Fibroblast of skin of abdomen (primary cell): ENCODE measurements around the gene HECW1.
A peak's percentile ranks its signal among the peaks of the same experiment; 100 is the strongest.
"Not testable (repeated sequence)": the region's sequence is repeated elsewhere in the genome, so short reads cannot be mapped to it uniquely, and the experiment has no call there.

Source experiments
- DNase-seq: peaks from one replicate; pipeline ENCODE4 v3.0.0-alpha.2; 2013

HECW1 gene

GRCh38 chr7:43313628-43314378, 201.4 kb downstream of the HECW1 start:
- no peak for DNase-seq

- DNase-seq: no peak
Measured at GRCh38 chr7:43314379-43315158, 202.1 kb downstream of the HECW1 start.

DNA sequence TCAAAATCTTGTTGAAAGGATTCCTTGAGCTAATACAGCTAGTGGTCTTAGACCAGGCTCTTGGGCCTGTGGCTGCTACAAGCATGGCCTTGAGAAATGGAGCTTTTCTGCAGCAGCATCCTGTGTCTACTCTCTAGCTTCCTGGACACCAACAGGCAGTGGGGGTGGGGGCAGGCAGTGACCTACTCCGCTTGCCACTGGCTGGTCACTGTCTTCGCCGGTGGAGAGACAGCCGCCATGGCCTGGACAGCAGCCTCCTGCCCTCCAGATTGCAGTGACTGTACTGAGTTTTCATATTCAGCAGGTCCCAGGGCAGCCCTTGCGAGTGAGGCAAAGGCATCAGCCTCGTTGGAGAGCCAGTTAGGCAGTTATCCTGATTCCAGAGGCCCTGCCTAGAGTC, 204.6 kb downstream of the HECW1 start:
- no peak for DNase-seq

- DNase-seq: no peak
Measured at GRCh38 chr7:43318188-43318770, 205.8 kb downstream of the HECW1 start.

DNA sequence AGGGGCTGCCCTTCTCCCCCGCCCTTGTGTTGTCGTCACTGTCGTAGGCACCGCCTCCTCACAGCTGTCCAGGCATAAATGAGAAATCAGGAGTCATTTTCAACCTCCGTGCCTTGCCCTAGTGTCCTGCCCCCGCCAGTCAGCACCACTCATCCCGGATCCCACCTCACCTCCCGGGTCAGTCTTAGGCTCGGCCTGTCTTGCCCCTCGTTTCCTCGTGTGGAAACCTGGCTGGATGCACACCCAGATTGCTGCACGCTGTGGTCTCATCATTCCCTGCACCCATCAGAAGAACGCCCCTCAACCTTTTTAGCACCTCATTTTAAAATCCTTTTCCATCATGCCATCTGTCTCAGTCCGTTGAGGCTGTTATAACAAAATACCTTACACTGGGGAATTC, 213.1 kb downstream of the HECW1 start:
- DNase-seq: no peak

DNA sequence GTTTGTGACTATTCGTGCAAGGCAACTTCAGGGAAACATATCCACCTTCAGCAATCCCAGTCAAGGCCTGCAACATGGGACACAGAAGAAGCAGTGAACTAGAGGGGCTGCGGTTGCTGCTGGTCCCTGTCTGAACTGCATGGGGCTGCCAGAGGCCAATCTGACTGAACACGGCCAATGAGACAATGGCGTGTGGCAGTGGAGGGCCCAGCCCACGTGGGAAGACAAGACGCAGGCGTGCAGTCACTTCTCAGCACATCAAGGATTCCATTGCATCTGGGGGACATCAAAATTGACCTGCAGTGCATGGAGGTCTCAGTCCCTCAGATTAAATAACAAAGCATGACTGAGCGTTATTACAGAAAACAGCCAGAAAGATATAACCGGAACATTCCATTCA, 215.9 kb downstream of the HECW1 start:
- no peak for DNase-seq

GRCh38 chr7:43328785-43329380, 216.4 kb downstream of the HECW1 start:
- DNase-seq: no peak

- DNase-seq: no peak
Measured at GRCh38 chr7:43332193-43332796, 219.8 kb downstream of the HECW1 start.

- DNase-seq: no peak
Measured at GRCh38 chr7:43337191-43337590, 224.7 kb downstream of the HECW1 start.

DNA sequence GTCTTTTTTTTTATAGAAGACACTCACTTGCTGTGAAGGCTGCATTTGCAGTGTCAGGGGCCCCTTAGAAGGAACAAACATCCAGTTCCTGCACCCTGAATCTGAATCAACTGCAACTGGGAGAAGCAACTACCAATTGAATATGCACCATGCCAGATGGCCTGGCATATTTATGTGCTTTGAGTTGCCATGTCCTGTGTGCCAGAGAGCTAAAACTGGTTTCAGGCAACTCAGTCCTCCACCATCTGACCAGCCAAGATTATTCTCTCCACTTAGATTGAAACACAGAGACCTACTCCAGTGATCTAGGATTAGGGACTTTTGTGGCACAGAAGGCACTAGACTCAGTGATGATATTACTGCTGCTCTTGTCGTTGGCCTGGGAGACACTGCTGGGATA, 225.4 kb downstream of the HECW1 start:
- DNase-seq: no peak

GRCh38 chr7:43341132-43341531, 228.7 kb downstream of the HECW1 start:
- no peak for DNase-seq

DNA sequence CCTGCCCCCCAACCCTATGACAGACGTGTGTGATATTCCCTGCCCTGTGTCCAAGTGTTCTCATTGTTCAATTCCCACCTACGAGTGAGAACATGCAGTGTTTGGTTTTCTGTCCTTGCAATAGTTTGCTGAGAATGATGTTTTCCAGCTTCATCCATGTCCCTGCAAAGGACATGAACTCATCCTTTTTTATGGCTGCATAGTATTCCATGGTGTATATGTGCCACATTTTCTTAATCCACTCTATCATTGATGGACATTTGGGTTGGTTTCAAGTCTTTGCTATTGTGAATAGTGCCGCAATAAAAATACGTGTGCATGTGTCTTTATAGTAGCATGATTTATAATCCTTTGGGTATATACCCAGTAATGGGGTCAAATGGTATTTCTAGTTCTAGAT, 231.0 kb downstream of the HECW1 start:
- DNase-seq: not testable (repeated sequence)

DNA sequence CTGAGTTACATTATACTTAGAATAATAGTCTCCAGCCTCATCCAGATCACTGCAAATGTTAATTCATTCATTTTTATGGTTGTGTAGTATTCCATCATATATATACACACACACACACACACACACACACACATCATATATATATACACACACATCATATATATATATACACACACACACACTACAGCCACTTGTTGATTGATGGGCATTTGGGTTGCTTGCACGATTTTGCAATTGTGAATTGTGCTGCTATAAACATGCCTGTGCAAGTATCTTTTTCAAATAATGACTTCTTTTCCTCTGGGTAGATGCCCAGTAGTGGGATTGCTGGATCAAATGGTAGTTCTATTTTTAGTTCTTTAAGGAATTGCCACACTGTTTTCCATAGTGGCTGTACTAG, 233.2 kb downstream of the HECW1 start:
- DNase-seq: not testable (repeated sequence)

- no peak for DNase-seq
Measured at GRCh38 chr7:43351683-43352082, 239.2 kb downstream of the HECW1 start.

- DNase-seq: no peak
Measured at GRCh38 chr7:43353902-43354301, 241.5 kb downstream of the HECW1 start.

DNA sequence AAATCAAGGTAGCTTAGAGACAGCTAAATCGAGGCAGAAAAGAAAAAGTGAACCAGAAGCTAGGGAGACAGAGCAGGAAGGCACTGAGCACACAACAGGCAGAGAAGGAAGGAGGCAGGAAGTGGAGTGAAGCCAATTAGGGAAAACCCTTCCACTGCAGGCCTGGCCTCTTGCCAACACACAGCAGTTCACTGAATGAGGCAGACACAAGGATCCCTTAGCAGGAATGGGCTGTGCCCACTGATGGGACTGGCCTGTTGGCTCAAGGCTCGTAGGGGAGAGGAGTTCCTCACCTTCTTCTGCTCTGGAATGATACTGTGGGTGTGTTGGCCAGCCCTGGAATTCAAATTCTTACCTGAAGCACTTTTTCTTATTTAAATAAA, 250.2 kb downstream of the HECW1 start:
- peak; percentile 36 for DNase-seq

GRCh38 chr7:43363035-43363791, 250.8 kb downstream of the HECW1 start:
- DNase-seq: peak; percentile 18

DNA sequence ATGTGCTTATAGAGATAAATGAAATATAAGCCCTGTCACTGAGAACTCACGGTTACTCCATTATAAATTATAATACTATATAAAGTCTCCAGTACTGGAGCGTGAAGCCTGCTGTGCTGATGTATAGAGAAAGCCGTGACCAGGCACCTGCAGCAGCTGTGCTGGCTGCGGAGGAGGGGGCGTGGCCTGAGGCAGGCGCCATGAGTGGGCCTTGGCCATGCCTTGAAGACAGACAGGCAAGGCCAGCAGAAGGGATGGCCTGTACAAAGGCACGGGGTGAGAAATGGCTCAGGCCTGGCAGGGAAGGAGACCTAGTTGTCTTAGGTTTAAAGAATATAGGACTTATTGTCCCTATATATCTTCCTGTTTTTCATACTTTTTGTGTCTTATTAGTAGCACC, 251.9 kb downstream of the HECW1 start:
- no peak for DNase-seq

GRCh38 chr7:43372676-43373355, 260.4 kb downstream of the HECW1 start:
- DNase-seq: peak; percentile 57

DNA sequence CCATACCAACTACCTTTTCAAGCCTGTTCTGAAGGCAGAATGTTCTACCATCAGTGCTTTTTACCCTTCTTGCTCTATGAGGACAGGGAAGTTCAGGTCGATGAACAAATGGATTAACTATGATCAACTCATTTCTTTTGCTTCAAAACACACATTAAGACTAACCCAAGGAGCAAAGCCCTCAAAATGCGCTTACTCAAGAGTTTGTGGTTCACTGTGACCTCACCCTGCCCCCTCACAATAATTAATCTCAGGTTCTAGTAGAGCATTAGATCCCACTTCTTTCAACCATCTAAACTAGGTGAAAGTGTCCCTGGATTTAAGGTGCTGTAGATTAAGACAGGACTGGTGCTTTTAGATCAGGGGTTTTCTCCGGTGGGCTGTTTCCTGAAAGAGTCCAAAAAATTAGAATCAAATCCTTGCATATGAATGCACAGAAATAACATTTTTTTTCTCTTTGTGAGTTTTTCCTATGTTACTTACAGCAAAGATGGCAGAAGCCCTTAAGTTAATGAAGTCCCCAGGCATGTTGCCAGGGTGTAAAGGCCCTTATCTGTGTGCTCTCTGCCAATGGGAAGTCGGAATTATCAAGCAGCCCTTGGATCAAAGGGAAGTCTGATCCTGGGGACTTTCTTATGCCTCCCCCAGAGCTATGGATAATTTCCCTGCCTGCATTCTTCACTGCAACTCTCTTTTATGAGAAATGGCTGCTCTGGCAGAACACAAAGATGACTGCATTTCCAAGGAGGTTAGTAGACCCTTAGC, 264.9 kb downstream of the HECW1 start:
- DNase-seq: peak; percentile 40

GRCh38 chr7:43379210-43379609, 266.8 kb downstream of the HECW1 start:
- no peak for DNase-seq
